ENCODE data around the gene GLP1R. TPM values are rescaled to one million over a fixed set of nuclear protein-coding genes. Genes with fewer than 3 reads are reported as not detected.

The GLP1R gene
- total and polyA plus RNA-seq, 8 donors = 3.4 to 9.7 (median 5.7) TPM

DNA sequence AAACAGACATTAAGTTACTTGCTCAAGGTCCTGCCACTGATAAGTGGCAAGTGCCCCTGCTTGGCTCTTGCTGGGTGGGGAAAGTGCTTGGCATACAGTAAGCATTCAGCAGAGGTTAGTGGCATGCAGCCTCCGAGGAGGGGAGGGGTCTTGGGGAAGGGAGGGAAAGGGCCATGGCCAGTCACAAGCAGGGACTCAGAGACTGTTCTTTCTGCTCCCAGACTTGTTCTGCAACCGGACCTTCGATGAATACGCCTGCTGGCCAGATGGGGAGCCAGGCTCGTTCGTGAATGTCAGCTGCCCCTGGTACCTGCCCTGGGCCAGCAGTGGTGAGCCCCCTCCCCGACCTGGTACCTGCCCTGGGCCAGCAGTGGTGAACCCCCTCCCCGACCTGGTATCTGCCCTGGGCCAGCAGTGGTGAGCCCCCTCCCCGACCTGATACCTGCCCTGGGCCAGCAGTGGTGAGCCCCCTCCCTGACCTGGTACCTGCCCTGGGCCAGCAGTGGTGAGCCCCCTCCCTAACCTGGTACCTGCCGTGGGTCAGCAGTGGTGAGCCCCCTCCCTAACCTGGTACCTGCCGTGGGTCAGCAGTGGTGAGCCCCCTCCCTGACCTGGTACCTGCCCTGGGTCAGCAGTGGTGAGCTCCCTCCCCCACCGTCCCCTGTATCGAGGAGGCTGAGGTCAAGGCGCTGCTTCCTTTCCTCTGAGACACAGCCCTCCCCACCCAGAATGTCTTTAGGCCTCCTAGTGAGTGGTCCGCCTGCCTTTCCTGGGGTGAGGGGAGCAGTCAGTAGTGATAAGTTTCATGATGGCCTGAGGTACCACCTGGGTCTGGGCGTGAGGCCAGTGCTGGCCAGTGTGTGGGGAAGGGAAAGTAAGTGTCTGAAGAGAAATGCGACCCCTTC, 8.9 kb downstream of the GLP1R start:
- no peaks in the 10 kb centered on the region for H3K27me3 ChIP-seq
- no peak overlapping the region for H3K4me3 ChIP-seq
- WGBS, 2 donors = 79 to 82% methylated on average over 17 of the region's 17 CpGs
- ATAC-seq (no peak), DNase-seq (no peak), FAIRE-seq (no peak)
- TF ChIP-seq, protein P1, sequence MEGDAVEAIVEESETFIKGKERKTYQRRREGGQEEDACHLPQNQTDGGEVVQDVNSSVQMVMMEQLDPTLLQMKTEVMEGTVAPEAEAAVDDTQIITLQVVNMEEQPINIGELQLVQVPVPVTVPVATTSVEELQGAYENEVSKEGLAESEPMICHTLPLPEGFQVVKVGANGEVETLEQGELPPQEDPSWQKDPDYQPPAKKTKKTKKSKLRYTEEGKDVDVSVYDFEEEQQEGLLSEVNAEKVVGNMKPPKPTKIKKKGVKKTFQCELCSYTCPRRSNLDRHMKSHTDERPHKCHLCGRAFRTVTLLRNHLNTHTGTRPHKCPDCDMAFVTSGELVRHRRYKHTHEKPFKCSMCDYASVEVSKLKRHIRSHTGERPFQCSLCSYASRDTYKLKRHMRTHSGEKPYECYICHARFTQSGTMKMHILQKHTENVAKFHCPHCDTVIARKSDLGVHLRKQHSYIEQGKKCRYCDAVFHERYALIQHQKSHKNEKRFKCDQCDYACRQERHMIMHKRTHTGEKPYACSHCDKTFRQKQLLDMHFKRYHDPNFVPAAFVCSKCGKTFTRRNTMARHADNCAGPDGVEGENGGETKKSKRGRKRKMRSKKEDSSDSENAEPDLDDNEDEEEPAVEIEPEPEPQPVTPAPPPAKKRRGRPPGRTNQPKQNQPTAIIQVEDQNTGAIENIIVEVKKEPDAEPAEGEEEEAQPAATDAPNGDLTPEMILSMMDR (IDR thresholded peaks at IDR 0.05) = no peak
- H3K4me1 ChIP-seq = peaks cover 0 to 6% (median 5%) of the 10 kb centered on the region in 3 donors
- intact Hi-C loops (cut with DNase I) = no loop called here
- H3K27ac ChIP-seq = no peak overlapping the region
- H3K36me3 ChIP-seq = no peaks in the 10 kb centered on the region
- H3K9me3 ChIP-seq = no peaks in the 10 kb centered on the region

- Histone ChIP-seq H3K4me3 (no peak overlapping the region), H3K36me3 (no peaks in the 10 kb centered on the region), H3K4me1 (peaks cover 0 to 6% (median under 1%) of the 10 kb centered on the region in 3 donors), H3K27ac (no peak overlapping the region), H3K9me3 (no peaks in the 10 kb centered on the region), H3K27me3 (no peaks in the 10 kb centered on the region)
- 81 to 92% methylated on average over 6 of the region's 6 CpGs for WGBS, 2 donors
- TF ChIP-seq, protein P1 (IDR thresholded peaks at IDR 0.05) = no peak
- ATAC-seq = no peak
- no peak for FAIRE-seq
- intact Hi-C loops (cut with DNase I) = no loop called here
- DNase-seq = no peak
Measured at GRCh38 chr6:39058471-39059147, 10.0 kb downstream of the GLP1R start.

GRCh38 chr6:39059496-39060310, 11.1 kb downstream of the GLP1R start:
- peak in 1 of 6 donors; percentile 25 for DNase-seq

GRCh38 chr6:39060467-39061160, 12.0 kb downstream of the GLP1R start:
- WGBS, 2 donors = 84 to 87% methylated on average over 7 of the region's 7 CpGs
- TF ChIP-seq, protein P1 (IDR thresholded peaks at IDR 0.05) = no peak
- intact Hi-C loops (cut with DNase I) = no loop called here
- Histone ChIP-seq H3K27me3 (no peaks in the 10 kb centered on the region), H3K4me3 (no peak overlapping the region), H3K4me1 (no peaks in the 10 kb centered on the region), H3K36me3 (no peaks in the 10 kb centered on the region), H3K9me3 (no peaks in the 10 kb centered on the region), H3K27ac (no peak overlapping the region)
- DNase-seq (no peak), FAIRE-seq (no peak), ATAC-seq (no peak)

More at GRCh38 chr6:39059496-39060310, 11.1 kb downstream of the GLP1R start:
- Histone ChIP-seq H3K4me1 (peaks cover 0 to 6% (median 0%) of the 10 kb centered on the region in 3 donors), H3K27ac (no peak overlapping the region), H3K27me3 (no peaks in the 10 kb centered on the region), H3K9me3 (no peaks in the 10 kb centered on the region), H3K4me3 (no peak overlapping the region), H3K36me3 (no peaks in the 10 kb centered on the region)
- no peak for FAIRE-seq
- intact Hi-C loops (cut with DNase I) = no loop called here
- 74 to 80% methylated on average over 14 of the region's 14 CpGs for WGBS, 2 donors
- TF ChIP-seq, protein P1 (IDR thresholded peaks at IDR 0.05) = no peak
- peak in 1 of 4 donors; percentile 8 for ATAC-seq
